GM12891 (cell line): ENCODE results near the gene OR5C1.
"Not testable (repeated sequence)": the region's sequence is repeated elsewhere in the genome, so short reads cannot be mapped to it uniquely, and the experiment has no call there.

ENCODE experiments used
- DNase-seq: peaks from one replicate; pipeline ENCODE4 v3.0.0; 2011; ENCODE audit warnings: low spot score; ENCODE audit not compliant: insufficient read length
- FAIRE-seq: peaks from 2 replicates; lab custom pipeline; 2011; peaks lifted over from hg19 to GRCh38; lab: Jason Lieb, UNC
- PAX5 ChIP-seq: IDR thresholded peaks from 2 replicates; pipeline ENCODE4 v1.6.1; 2011; ENCODE audit warnings: low read length, moderate library complexity, mild to moderate bottlenecking; ENCODE audit not compliant: insufficient read depth, severe bottlenecking
- POLR2A ChIP-seq: IDR thresholded peaks from 2 replicates; pipeline ENCODE4 v1.6.1; 2011; ENCODE audit warnings: low read depth, low read length, control low read depth
- POLR2AphosphoS5 ChIP-seq: IDR thresholded peaks from 2 replicates; pipeline ENCODE4 v1.6.1; 2011; ENCODE audit warnings: low read depth, low read length, control low read depth
- POU2F2 ChIP-seq: IDR thresholded peaks from 2 replicates; pipeline ENCODE4 v1.6.1; 2011; ENCODE audit warnings: low read depth, mild to moderate bottlenecking, control low read depth, low read length, moderate library complexity
- SPI1 ChIP-seq: IDR thresholded peaks from 2 replicates; pipeline ENCODE4 v1.6.1; 2011; ENCODE audit warnings: low read depth, low read length, control low read depth
- TAF1 ChIP-seq: IDR thresholded peaks from 2 replicates; pipeline ENCODE4 v1.6.1; 2011; ENCODE audit warnings: low read depth, low read length, control low read depth

Gene OR5C1

DNA sequence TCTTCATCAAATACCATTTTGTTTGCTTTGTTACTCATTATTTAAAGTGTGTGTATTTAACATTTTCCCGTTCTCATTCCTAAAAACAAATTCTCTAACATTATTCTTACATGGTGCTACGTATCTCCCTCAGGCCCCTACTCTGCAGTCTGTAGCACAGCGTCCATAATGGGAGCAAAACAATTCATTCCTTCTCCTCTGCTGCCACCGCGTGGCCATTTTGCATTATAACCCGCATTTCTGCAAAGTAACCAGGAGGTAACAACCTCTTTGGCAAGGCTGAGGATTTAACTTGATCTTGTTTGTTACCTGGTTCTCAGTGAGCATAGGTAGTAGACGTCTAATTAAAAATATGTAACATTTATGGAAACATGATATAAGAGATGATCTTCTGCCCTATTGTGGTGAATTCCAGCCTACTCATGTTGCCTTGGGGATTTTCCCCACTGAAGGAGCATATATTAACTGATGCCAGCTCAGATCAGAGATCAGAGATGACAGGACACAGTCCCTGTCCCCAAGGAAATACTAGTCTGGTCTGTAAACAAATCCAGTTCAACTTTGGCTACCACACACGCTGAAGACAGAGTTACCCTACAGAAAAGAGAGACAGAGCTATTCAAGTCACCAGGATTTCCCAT is 21.7 kb downstream of the OR5C1 start:
- no peak for TF ChIP-seq TAF1
- no peak for TF ChIP-seq SPI1
- TF ChIP-seq POU2F2 = no peak
- no peak for TF ChIP-seq PAX5
- no peak for TF ChIP-seq POLR2A
- TF ChIP-seq POLR2AphosphoS5 = no peak
- FAIRE-seq (peak; percentile 97), DNase-seq (peak; percentile 58)

DNA sequence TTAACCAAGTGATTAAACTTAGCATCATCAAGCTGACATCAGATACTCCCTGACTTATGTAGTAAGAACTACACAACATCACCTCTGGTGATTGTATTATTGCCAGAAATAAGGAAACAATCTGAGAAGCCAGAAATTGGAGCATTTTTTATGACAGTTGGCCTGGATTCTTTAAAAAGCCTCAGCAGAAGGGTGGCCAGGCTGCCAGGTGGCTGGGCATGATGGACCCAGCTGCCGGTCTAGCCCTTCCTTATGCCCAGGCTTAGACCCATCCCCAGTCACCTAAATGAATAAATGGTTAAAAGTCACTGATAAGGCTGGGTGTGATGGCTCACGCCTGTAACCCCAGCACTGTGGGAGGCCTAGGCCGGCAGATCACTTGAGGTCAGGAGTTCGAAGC is 24.0 kb downstream of the OR5C1 start:
- TF ChIP-seq POU2F2 (no peak), POLR2A (no peak), POLR2AphosphoS5 (no peak), SPI1 (no peak), TAF1 (no peak), PAX5 (no peak)
- DNase-seq (no peak), FAIRE-seq (no peak)

DNA sequence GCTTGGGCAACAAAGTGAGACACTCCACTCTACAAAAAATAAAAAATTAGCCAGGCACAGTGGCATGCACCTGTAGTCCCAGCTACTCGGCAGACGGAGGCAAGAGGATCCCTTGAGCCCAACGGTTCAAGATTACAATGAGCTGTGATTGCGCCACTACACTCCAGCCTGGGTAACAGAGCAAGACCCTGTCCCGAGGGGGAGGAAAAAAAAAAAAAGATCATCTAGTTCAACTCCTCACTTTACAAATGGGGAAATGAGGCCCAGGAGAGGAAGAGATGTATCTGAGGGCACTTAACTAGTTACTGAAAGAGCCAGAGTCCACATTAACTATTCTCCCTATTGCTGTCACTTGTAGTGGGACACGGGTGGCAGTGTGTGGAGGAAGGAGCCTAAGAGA is 25.8 kb downstream of the OR5C1 start:
- TF ChIP-seq POLR2AphosphoS5 = no peak
- no peak for DNase-seq
- FAIRE-seq = no peak

DNA sequence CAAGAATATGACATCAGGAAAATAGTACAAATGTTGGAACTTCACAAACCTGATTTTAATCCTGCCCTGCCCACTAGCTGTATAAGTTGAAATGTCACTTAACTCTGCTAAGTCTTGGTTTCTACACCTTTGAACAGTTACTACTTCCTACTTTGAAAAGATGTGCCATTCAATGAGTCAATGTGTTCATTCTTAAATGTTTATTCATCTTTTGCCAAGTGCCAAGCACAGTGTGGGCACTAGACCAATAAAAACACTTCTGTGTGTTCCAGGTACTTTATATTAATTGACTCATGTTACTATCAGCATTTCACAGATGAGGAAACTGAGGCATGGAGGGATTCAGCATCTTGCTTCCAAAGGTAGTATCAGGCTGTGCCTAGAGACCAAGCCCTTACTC is 26.8 kb downstream of the OR5C1 start:
- no peak for FAIRE-seq
- DNase-seq = no peak
- no peak for TF ChIP-seq TAF1
- no peak for TF ChIP-seq SPI1
- no peak for TF ChIP-seq POLR2A
- no peak for TF ChIP-seq POLR2AphosphoS5

DNA sequence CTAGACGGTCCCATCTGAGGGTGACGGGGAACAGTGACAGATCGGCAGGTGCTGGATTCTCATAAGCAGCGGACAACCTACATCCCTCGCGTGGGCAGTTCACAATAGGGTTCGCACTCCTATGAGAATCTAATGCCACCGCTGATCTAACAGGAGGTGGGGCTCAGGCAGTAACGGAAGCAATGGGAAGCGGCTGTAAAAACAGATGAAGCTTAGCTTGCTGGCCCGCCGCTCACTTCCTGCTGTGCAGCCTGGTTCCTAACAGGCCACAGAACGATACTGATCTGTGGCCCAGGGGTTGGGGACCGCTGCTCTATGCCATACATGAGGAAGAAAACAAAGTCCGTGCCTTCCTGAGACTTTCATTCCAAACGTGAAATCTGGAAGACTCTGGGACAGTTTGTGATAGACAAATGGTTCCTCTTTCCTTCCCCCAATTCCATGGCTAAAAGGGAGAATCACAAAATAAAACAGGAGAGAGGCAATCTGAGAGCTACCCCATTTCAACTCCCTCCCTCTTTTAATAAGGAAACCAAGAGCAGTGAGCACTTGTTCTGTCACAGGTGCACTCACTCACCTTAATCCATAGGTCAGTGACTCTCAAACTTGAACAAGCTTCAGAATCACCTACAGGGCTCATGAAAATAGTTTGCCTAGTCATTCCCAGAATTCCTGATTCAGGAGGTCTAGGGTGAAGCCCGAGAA is 27.6 kb downstream of the OR5C1 start:
- FAIRE-seq (peak; percentile 59), DNase-seq (no peak)
- no peak for TF ChIP-seq POLR2AphosphoS5

DNA sequence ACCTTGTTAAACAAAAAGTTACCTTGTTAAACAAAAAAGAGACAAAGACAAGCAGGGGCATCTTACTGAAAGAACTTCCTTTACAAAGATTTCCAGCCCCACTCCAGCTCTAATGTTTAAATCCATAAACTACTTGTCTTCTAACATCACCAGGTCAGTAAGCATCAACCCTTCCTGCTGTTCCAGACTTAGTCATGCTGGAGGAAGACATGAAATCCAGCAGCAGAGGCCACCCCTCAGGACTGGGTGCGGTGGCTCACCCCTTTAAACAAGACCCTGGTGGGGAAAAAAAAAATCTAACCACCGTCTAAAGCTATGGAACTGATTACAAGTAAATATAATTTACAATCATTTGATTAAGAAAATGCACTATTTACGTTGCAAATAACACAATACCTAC is 30.6 kb downstream of the OR5C1 start:
- no peak for DNase-seq
- TF ChIP-seq POU2F2 (no peak), POLR2AphosphoS5 (no peak), SPI1 (no peak), TAF1 (no peak), POLR2A (no peak)
- no peak for FAIRE-seq

DNA sequence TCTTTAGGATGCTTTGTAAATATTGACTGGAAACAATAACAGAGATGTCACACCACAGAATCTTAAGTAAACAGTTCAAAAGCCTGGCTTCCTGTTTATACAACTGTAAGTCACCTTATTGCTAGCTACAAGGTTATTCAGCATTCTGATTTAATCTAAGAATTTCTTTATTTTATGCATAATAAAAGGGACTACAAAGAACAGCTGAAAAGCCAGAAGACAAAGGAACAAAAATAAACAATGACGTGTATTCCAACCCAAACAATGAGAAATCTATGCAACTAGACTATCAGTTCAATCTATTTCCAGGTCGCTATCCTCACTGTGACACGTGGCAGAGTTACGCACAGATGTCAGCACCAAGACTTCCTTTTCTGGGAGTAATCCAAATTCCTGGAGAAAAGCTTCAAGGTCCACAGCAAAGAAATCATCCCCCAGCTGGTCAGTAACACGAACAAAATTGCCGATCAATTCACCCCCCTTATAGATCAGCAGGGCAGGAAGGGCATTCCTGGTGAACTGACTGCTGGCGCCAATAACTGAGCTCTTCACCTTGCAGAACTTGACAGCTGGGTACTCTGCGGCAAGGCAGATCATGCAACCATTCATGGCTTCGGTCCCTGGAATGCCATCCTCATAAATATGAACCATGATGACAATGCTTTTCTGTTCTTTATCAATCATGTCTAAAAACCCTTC is 31.2 kb downstream of the OR5C1 start:
- DNase-seq (no peak), FAIRE-seq (no peak)
- TF ChIP-seq POU2F2 = no peak
- no peak for TF ChIP-seq SPI1
- no peak for TF ChIP-seq POLR2AphosphoS5
- no peak for TF ChIP-seq TAF1
- no peak for TF ChIP-seq PAX5
- no peak for TF ChIP-seq POLR2A

DNA sequence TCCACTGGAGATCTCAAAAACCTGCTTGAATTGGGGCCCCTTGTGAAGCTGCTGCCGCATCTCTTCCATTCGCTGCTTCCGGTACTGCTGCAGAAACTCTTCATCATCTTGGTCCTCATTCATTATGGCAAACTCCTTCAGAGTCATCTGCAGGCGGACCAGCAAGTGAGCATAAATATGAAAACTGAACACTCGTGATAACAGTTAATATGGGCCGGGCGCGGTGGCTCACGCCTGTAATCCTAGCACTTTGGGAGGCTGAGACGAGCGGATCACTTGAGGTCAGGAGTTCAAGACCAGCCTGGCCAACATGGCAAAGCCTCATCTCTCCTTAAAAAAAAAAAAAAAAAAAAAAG is 31.7 kb downstream of the OR5C1 start:
- no peak for DNase-seq
- TF ChIP-seq PAX5 (no peak), POLR2A (no peak), SPI1 (no peak), POLR2AphosphoS5 (no peak), POU2F2 (no peak), TAF1 (no peak)
- FAIRE-seq = no peak

DNA sequence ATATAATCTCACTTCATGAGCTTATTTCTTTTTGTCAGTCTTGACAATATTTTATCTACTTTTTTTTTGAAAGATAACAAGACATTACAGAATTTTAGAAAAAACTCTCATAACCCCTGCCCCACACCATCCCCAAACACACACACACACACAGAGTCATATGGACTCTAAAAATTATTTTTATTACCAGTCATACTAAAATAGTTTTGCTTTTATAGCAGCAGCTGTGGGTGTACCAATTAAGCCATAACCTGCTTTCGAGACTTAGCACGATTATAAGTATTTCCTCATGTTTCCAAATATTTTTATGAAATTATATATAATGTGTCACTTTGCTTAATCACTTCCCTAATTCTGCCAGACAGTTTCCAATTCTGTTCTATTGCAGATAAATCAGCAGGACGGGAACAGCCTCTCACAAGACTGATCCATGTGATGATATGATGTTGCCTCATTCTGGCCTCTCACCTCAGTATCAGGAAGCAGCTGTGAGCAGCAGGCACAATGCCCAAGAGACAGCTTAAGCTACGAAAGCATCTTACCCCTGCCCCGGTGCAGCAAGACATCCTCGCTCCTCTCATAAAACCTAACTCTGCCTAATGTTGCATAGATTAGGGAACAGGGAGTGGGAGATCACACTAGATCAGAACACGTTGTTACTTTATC is 32.7 kb downstream of the OR5C1 start:
- DNase-seq (no peak), FAIRE-seq (no peak)
- TF ChIP-seq POLR2A = no peak

DNA sequence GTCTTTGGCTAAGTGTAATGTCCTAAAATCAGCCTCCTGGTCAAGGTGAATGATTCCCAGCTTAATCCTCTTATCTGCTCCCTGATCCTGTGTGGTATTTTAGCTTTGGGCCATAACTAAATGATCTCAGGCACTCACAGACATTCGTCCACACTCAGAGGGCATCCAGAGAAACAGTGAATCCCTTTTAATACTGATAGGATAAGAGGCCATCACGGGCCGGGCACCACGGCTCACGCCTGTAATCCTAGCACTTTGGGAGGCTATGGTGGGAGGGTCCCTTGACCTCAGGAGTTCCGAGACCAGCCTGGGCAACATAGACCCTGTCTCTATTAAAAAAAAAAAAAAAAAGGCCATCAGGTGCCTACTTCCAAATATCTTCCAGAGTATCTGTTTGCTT is 33.3 kb downstream of the OR5C1 start:
- FAIRE-seq (no peak), DNase-seq (no peak)
- no peak for TF ChIP-seq POLR2AphosphoS5

DNA sequence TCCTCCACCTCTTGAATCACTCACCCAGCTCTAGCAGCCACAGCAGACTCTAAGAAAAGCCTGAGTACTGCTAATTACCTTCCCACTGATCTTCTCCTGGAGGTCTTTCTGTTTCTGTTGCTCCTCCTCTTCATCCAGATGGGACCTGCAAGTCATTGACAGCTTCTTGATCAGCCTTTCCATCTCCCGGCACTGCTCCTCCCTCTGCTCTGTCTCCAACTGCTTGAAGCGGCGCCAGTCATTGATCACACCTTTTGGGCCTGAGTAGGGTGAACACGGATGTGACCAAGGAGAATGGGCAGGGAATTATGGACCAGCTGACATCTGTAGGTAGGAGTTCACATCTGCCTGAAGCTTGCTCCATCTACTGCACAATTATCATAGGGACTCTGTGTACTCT is 34.2 kb downstream of the OR5C1 start:
- DNase-seq (no peak), FAIRE-seq (no peak)
- no peak for TF ChIP-seq TAF1
- TF ChIP-seq SPI1 = no peak
- TF ChIP-seq POLR2AphosphoS5 = no peak
- TF ChIP-seq POLR2A = no peak
- TF ChIP-seq PAX5 = no peak
- no peak for TF ChIP-seq POU2F2

DNA sequence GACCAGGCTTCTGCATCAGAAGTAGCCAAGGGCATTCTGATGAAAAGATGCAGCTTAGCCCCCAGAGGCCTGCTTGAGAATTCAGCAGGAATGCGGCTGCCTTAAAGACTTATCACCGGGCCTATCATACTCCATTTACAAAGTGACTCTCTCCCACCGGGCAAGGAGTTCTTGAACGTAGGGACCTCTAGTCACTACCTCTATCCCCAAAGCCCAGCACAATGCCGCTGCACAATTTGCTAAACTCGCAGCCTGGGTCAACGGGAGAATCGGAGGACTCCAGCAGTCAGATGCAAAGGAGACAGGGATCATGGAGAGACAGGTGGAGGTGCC is 39.0 kb downstream of the OR5C1 start:
- TF ChIP-seq POLR2A (no peak), POU2F2 (no peak)
- DNase-seq (no peak), FAIRE-seq (no peak)

DNA sequence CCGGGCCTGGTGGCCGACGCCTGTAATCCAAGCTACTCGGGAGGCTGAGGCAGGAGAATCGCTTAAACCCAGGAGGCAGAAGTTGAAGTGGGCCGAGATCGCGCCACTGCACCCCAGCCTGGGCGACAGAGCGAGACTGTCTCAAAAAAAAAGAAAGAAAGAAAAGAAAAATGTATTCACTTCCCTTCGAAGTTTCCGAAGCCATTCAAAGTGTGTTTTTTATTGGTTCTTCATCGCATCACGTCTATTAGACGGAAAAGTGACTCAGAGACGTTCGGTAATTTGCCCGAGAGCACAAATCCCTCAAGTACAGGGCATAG is 40.2 kb downstream of the OR5C1 start:
- FAIRE-seq, DNase-seq: not testable (repeated sequence)
